HCT116 (cell line): ENCODE measurements around the gene RAB8A. TPM values are rescaled to one million over a fixed set of nuclear protein-coding genes. Genes with fewer than 3 reads are reported as not detected.

Experiments used
- ATAC-seq: fragments of 200-7000 bp; cut with Tn5 transposase; 2 replicates; pipeline ENCODE4 v1.9.1; 2020; ENCODE audit warnings: mild to moderate bottlenecking, moderate library complexity
- BruUV-seq: library from RNA; stranded (reverse); fragments of 400-500 nt; replicated peaks from 2 replicates; lab custom pipeline; 2021; lab: Mats Ljungman, UMichigan
- CTCF ChIA-PET: fragments of 300-600 bp; sonication (Branson Sonifier 250); formaldehyde crosslinking; loops from one replicate; lab custom pipeline; 2021; ENCODE audit warnings: antibody characterized with exemption; lab: Charles Lee
- POLR2A ChIA-PET: fragments of 300-600, 350-600 bp; sonication (Branson Sonifier 250); formaldehyde crosslinking; loops from one replicate; lab custom pipeline; 2021; ENCODE audit warnings: antibody characterized with exemption; lab: Charles Lee
- RAD21 ChIA-PET, 2 experiments: fragments of 300-600 bp; sonication (Branson Sonifier 250); formaldehyde crosslinking; loops; one replicate each; lab custom pipeline; 2023; ENCODE audit warnings: low total read pairs in 2 of 2; ENCODE audit not compliant: uncharacterized antibody in 2 of 2, unreplicated experiment in 2 of 2, low non-redundant PET in 1 of 2; lab: Charles Lee
- DNase-seq: peaks from one replicate; pipeline ENCODE4 v3.0.0-alpha.2; 2010; ENCODE audit warnings: low read depth, low spot score
- H2AFZ ChIP-seq: fragments of 200-600 bp; shearing (Covaris generic), sonication (generic); 2 replicates; pipeline ENCODE4 v1.6.1; 2017; ENCODE audit warnings: low read depth, mixed run types, mixed read lengths, antibody characterized with exemption, low read length; ENCODE audit not compliant: poor library complexity, severe bottlenecking
- H3K27ac ChIP-seq: 2 replicates; pipeline ENCODE4 v1.5.1; 2012; ENCODE audit warnings: low read depth, low read length
- H3K27me3 ChIP-seq: fragments of 200-600 bp; sonication (generic); 2 replicates; pipeline ENCODE4 v1.6.1; 2016; ENCODE audit warnings: mixed run types, low read length, mixed read lengths; ENCODE audit not compliant: insufficient read depth
- H3K36me3 ChIP-seq, 2 experiments: fragments of 200-500 bp in 1 of 2; fragments of 200-600 bp in 1 of 2; sonication (Bioruptor generic) in 1 of 2; sonication (generic) in 1 of 2; 2 replicates each; pipeline versions ENCODE4 v1.5.1 to v1.6.1; 2014 to 2016; ENCODE audit warnings: low read length in 2 of 2, inconsistent platforms in 1 of 2, mixed read lengths in 1 of 2, mixed run types in 1 of 2; ENCODE audit not compliant: insufficient read depth in 2 of 2, control insufficient read depth in 1 of 2
- H3K4me1 ChIP-seq, 2 experiments: fragments of 200-600 bp in 1 of 2; sonication (generic) in 1 of 2; 2 replicates each; pipeline versions ENCODE4 v1.5.1 to v1.6.1; 2012 to 2017; ENCODE audit warnings: low read length in 2 of 2, inconsistent platforms in 1 of 2, mild to moderate bottlenecking in 1 of 2, mixed read lengths in 1 of 2, mixed run types in 1 of 2, moderate library complexity in 1 of 2; ENCODE audit not compliant: insufficient read depth in 2 of 2, control insufficient read depth in 1 of 2
- H3K4me2 ChIP-seq: fragments of 200-600 bp; sonication (generic); 2 replicates; pipeline ENCODE4 v1.6.1; 2017; ENCODE audit warnings: mixed run types, low read length, mixed read lengths
- H3K4me3 ChIP-seq, 2 experiments: fragments of 200-600 bp in 1 of 2; sonication (generic) in 1 of 2; replicated peaks in 1 of 2; 2 replicates each; pipeline ENCODE4 v1.5.1; 2011 to 2016; ENCODE audit warnings: low read length in 2 of 2, control low read depth in 1 of 2, low read depth in 1 of 2, mild to moderate bottlenecking in 1 of 2, mixed read lengths in 1 of 2, mixed run types in 1 of 2
- H3K79me2 ChIP-seq: fragments of 200-600 bp; sonication (generic); 2 replicates; pipeline ENCODE4 v1.6.1; 2017; ENCODE audit warnings: mild to moderate bottlenecking, mixed run types, low read length, moderate library complexity, mixed read lengths; ENCODE audit not compliant: insufficient read depth
- H3K9ac ChIP-seq: fragments of 200-600 bp; sonication (generic); 2 replicates; pipeline ENCODE4 v1.6.1; 2016; ENCODE audit warnings: low read length, mixed read lengths
- H3K9me2 ChIP-seq: fragments of 200-600 bp; sonication (generic), shearing (Covaris generic); 2 replicates; pipeline ENCODE4 v1.6.1; 2017; ENCODE audit warnings: mixed run types, mild to moderate bottlenecking, moderate library complexity; ENCODE audit not compliant: insufficient read depth
- H3K9me3 ChIP-seq, 2 experiments: fragments of 200-500 bp in 1 of 2; fragments of 200-600 bp in 1 of 2; sonication (Bioruptor generic) in 1 of 2; sonication (generic) in 1 of 2; 2 replicates each; pipeline ENCODE4 v1.6.1; 2014 to 2017; ENCODE audit warnings: low read length in 2 of 2, mixed read lengths in 2 of 2, inconsistent platforms in 1 of 2, low read depth in 1 of 2, mild to moderate bottlenecking in 1 of 2, mixed run types in 1 of 2, moderate library complexity in 1 of 2; ENCODE audit not compliant: control insufficient read depth in 1 of 2, insufficient read depth in 1 of 2
- H4K20me1 ChIP-seq: fragments of 200-600 bp; sonication (generic), shearing (Covaris generic); 2 replicates; pipeline ENCODE4 v1.6.1; 2017; ENCODE audit warnings: mixed run types, mild to moderate bottlenecking, moderate library complexity; ENCODE audit not compliant: insufficient read depth
- CBX3 ChIP-seq: IDR thresholded peaks from 2 replicates; pipeline ENCODE4 v1.6.1; 2012; ENCODE audit warnings: low read depth
- CEBPB ChIP-seq: IDR thresholded peaks from 2 replicates; pipeline ENCODE4 v1.6.1; 2012; ENCODE audit warnings: low read depth
- EGR1 ChIP-seq: IDR thresholded peaks from 2 replicates; pipeline ENCODE4 v1.6.1; 2012; ENCODE audit warnings: low read depth
- FOSL1 ChIP-seq: IDR thresholded peaks from 2 replicates; pipeline ENCODE4 v1.6.1; 2012; ENCODE audit warnings: low read depth
- POLR2A ChIP-seq: IDR thresholded peaks from 2 replicates; pipeline ENCODE4 v1.7.0; 2011; ENCODE audit warnings: borderline replicate concordance; ENCODE audit not compliant: insufficient read depth, insufficient read length; ENCODE audit errors: extremely low read depth
- SRF ChIP-seq: IDR thresholded peaks from 2 replicates; pipeline ENCODE4 v1.6.1; 2012; ENCODE audit warnings: low read depth
- TCF7L2 ChIP-seq: IDR thresholded peaks from 2 replicates; pipeline ENCODE4 v1.7.0; 2011; ENCODE audit warnings: borderline replicate concordance, inconsistent platforms; ENCODE audit not compliant: insufficient read depth, insufficient read length; ENCODE audit errors: extremely low read depth
- YY1 ChIP-seq: IDR thresholded peaks from 2 replicates; pipeline ENCODE4 v1.6.1; 2011; ENCODE audit warnings: low read length, low read depth, moderate library complexity, mild to moderate bottlenecking; ENCODE audit not compliant: insufficient replicate concordance; ENCODE audit errors: extremely low read depth
- ZBTB33 ChIP-seq: IDR thresholded peaks from 2 replicates; pipeline ENCODE4 v1.6.1; 2011; ENCODE audit warnings: mild to moderate bottlenecking, low read length, moderate library complexity; ENCODE audit not compliant: insufficient replicate concordance; ENCODE audit errors: extremely low read depth
- intact Hi-C: fragments of 100-400 bp; cut with micrococcal nuclease; formaldehyde crosslinking; loops from 2 replicates; pipeline ENCODE4 v1.10.0; 2022
- total RNA-seq: library from RNA; stranded (reverse); gene quantifications from one replicate; pipeline ENCODE4 v1.2.1, GENCODE V29; 2021; ENCODE audit not compliant: unreplicated experiment
- TF ChIP-seq, protein P1 (sequence below): IDR thresholded peaks from 2 replicates; pipeline ENCODE4 v1.6.1; 2012
- TF ChIP-seq, protein P2 (sequence below): IDR thresholded peaks from 2 replicates; pipeline ENCODE4 v1.6.1; 2012
- TF ChIP-seq, protein P3 (sequence below): IDR thresholded peaks from 2 replicates; pipeline ENCODE4 v1.6.1; 2012; ENCODE audit warnings: low read depth

The RAB8A gene
- total RNA-seq, 1 experiment from 2014 or later, result 116 TPM

GRCh38 chr19:16077984-16078758 is 33.5 kb upstream of the RAB8A start (continued):
- TF ChIP-seq ZBTB33 (no peak), FOSL1 (0 out of 2 replicates have a peak, but pooled peaks have one; percentile 2), YY1 (no peak), CBX3 (no peak), EGR1 (no peak)
- TF ChIP-seq, protein P1, sequence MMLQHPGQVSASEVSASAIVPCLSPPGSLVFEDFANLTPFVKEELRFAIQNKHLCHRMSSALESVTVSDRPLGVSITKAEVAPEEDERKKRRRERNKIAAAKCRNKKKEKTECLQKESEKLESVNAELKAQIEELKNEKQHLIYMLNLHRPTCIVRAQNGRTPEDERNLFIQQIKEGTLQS, result no peak
- TF ChIP-seq, protein P2, sequence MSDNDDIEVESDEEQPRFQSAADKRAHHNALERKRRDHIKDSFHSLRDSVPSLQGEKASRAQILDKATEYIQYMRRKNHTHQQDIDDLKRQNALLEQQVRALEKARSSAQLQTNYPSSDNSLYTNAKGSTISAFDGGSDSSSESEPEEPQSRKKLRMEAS, result no peak

- POLR2A ChIA-PET, result interaction anchor here (1.0 to 1.6 kb wide), 3 partner anchors 9 to 37 kb away, joined by 3 to 8 read pairs (median 4); no protein-coding TSS in a partner anchor
- CTCF ChIA-PET, result no interaction called here
- no peaks in the 10 kb centered on the region for H3K9me2 ChIP-seq
- peak; percentile 67 for DNase-seq
- peak overlapping the region; percentile 69 for H3K4me2 ChIP-seq
- H3K9me3 ChIP-seq, result no peaks in the 10 kb centered on the region
- ATAC-seq, result peak; percentile 43
- H3K27me3 ChIP-seq, result no peaks in the 10 kb centered on the region
- intact Hi-C loops, result no loop called here
- BruUV-seq, result no TSS peak
- RAD21 ChIA-PET, result no interaction called here
- H3K9ac ChIP-seq, result peak overlapping the region; percentile 79
- peak overlapping the region; percentile 64 to 65 for H3K4me3 ChIP-seq
- peak overlapping the region; percentile 93 for H3K27ac ChIP-seq
- no peaks in the 10 kb centered on the region for H4K20me1 ChIP-seq
- H2AFZ ChIP-seq, result no peak overlapping the region
- peaks cover 24 to 37% of the 10 kb centered on the region in 2 experiments for H3K4me1 ChIP-seq
- peaks cover 86% of the 10 kb centered on the region for H3K79me2 ChIP-seq
- peaks cover 5 to 36% of the 10 kb centered on the region in 2 experiments; a peak in 3 of 4 replicates for H3K36me3 ChIP-seq
- TF ChIP-seq YY1, result no peak
- TF ChIP-seq ZBTB33, result no peak
- TF ChIP-seq EGR1, result no peak
- peak; percentile 78 for TF ChIP-seq TCF7L2
- peak; percentile 99 for TF ChIP-seq SRF
- no peak; the same call in 1 of the 2 replicates for TF ChIP-seq CEBPB
- no peak for TF ChIP-seq POLR2A
- TF ChIP-seq, protein P3, sequence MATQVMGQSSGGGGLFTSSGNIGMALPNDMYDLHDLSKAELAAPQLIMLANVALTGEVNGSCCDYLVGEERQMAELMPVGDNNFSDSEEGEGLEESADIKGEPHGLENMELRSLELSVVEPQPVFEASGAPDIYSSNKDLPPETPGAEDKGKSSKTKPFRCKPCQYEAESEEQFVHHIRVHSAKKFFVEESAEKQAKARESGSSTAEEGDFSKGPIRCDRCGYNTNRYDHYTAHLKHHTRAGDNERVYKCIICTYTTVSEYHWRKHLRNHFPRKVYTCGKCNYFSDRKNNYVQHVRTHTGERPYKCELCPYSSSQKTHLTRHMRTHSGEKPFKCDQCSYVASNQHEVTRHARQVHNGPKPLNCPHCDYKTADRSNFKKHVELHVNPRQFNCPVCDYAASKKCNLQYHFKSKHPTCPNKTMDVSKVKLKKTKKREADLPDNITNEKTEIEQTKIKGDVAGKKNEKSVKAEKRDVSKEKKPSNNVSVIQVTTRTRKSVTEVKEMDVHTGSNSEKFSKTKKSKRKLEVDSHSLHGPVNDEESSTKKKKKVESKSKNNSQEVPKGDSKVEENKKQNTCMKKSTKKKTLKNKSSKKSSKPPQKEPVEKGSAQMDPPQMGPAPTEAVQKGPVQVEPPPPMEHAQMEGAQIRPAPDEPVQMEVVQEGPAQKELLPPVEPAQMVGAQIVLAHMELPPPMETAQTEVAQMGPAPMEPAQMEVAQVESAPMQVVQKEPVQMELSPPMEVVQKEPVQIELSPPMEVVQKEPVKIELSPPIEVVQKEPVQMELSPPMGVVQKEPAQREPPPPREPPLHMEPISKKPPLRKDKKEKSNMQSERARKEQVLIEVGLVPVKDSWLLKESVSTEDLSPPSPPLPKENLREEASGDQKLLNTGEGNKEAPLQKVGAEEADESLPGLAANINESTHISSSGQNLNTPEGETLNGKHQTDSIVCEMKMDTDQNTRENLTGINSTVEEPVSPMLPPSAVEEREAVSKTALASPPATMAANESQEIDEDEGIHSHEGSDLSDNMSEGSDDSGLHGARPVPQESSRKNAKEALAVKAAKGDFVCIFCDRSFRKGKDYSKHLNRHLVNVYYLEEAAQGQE, result no peak
Observed at GRCh38 chr19:16078759-16079707, 32.7 kb upstream of the RAB8A start.
